PFSK-1 (cell line): ENCODE results near the gene FOXRED2.

Experiments used
- POLR2AphosphoS5 ChIP-seq: IDR thresholded peaks from 2 replicates; pipeline ENCODE4 v1.6.1; 2012; ENCODE audit warnings: low read depth, mild to moderate bottlenecking, control low read depth, low read length, moderate library complexity
- REST ChIP-seq, 2 experiments: IDR thresholded peaks; 2 replicates each; pipeline versions ENCODE4 v1.6.1 to v1.8.0; 2011 to 2012; ENCODE audit warnings: low read depth in 2 of 2, low read length in 2 of 2, control low read depth in 1 of 2, inconsistent platforms in 1 of 2, mild to moderate bottlenecking in 1 of 2, moderate library complexity in 1 of 2; ENCODE audit not compliant: insufficient read depth in 1 of 2

- TF ChIP-seq POLR2AphosphoS5 (no peak), REST (IDR thresholded peaks at IDR 0.05; ENCODE audit: insufficient read depth in 1 of 2, low read depth in 2 of 2, low read length in 2 of 2) (no peak)
Observed at GRCh38 chr22:36449596-36450175, 57.2 kb downstream of the FOXRED2 start.
